ENCODE results near the gene G6PC1. TPM values are rescaled to one million over a fixed set of nuclear protein-coding genes. Genes with fewer than 3 reads are reported as not detected.
"Not testable (repeated sequence)": the region's sequence is repeated elsewhere in the genome, so short reads cannot be mapped to it uniquely, and the experiment has no call there.

The G6PC1 gene
- under 1 TPM in 3 of 12 donors, not detected in 9; 0.04 to 0.28 (median 0.16) TPM for polyA plus RNA-seq (ENCODE audit: insufficient read length in 12 of 12)
- long read RNA-seq, donor 1 = 0 reads
- long read RNA-seq, donor 2 = 0 reads
- long read RNA-seq, donor 3 = 0 reads
- long read RNA-seq, donor 4 = 0 reads
- long read RNA-seq, donor 5 = 0 reads
- long read RNA-seq, donor 6 = 0 reads
- long read RNA-seq, donor 7 = 0 reads
- long read RNA-seq, donor 8 = 0 reads
- long read RNA-seq, donor 9 = 0 reads
- long read RNA-seq, donor 10 = 0 reads
- long read RNA-seq, donor 11 = 0 reads

DNA sequence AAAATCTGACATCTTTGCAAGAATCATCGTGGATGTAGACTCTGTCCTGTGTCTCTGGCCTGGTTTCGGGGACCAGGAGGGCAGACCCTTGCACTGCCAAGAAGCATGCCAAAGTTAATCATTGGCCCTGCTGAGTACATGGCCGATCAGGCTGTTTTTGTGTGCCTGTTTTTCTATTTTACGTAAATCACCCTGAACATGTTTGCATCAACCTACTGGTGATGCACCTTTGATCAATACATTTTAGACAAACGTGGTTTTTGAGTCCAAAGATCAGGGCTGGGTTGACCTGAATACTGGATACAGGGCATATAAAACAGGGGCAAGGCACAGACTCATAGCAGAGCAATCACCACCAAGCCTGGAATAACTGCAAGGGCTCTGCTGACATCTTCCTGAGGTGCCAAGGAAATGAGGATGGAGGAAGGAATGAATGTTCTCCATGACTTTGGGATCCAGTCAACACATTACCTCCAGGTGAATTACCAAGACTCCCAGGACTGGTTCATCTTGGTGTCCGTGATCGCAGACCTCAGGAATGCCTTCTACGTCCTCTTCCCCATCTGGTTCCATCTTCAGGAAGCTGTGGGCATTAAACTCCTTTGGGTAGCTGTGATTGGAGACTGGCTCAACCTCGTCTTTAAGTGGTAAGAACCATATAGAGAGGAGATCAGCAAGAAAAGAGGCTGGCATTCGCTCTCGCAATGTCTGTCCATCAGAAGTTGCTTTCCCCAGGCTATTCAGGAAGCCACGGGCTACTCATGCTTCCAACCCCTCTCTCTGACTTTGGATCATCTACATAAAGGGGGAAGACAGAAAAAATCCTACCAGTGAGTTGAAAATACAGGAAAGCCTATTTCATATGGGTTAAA, at the start of gene G6PC1:
Gene G6PC1, plus strand, starts transcription at position 340 of the 872 bp plus-strand sequence. Its CDS starts 78 bp downstream, at position 418.
- DNase-seq = no peak

DNA sequence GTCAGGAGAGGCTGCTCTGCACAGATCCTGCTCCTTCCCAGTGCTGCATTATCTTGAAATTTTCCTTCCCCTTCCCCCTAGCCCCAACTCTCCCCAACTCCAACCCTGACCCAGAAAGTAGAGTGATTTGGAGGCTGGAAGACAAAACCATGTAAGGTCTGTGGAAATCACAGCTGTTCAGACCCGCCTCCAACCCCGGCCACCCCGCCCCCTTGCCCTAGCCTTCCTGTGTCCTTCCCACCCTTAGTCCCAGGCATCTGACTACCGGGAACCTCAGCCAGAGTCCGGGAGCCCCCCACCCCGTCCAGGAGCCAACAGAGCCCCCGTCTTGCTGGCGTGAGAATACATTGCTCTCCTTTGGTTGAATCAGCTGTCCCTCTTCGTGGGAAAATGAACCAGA, 49.6 kb upstream of the G6PC1 start, which contains the start of gene AOC3:
Gene AOC3, plus strand, starts transcription at position 246 of the 400 bp plus-strand sequence. Its CDS starts 145 bp downstream, at position 391.
- no peak for DNase-seq

- DNase-seq = not testable (repeated sequence)
Measured at GRCh38 chr17:42851371-42852240, 49.0 kb upstream of the G6PC1 start.

DNA sequence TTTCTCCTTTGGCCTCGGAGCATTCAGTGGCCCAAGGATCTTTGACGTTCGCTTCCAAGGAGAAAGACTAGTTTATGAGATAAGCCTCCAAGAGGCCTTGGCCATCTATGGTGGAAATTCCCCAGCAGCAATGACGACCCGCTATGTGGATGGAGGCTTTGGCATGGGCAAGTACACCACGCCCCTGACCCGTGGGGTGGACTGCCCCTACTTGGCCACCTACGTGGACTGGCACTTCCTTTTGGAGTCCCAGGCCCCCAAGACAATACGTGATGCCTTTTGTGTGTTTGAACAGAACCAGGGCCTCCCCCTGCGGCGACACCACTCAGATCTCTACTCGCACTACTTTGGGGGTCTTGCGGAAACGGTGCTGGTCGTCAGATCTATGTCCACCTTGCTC, 48.2 kb upstream of the G6PC1 start:
- DNase-seq = no peak

DNA sequence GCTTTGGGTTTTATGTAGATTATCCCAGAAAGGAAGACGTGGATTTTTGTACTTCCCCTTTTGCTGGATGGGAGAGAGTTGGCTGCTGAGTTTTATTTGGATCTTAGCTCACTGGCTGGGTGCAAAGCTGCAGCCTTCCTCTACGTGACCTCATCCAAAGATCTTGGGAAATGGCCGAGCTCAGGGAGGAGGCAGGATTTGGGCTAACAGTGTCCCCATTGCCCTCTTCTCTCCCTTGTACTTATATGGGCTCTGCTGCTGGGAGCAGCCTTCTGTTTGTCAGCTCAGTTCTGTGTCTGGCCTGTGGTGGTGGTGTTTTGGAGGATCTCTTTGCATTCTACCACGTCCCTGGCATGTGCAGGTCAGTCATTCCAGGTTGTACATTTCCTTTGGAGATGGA, 47.6 kb upstream of the G6PC1 start:
- no peak for DNase-seq

DNA sequence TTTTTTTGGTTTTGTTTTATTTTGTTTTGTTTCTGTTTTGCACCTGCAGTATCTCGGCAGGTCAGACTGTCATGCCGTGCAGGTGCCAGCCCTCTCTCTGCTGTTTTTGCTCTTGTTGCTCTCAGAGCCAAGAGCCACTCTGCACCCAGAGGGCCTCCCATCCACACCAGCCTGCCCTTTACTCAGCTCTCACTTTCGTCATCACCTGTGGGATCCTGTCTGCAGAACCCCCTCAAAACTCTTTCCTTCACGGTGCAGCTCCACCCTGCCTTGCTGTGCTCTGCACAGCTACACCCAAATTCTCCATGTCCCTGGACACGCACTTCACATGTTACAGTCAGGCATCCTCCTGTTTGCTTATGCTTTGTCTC, 47.0 kb upstream of the G6PC1 start:
- DNase-seq = no peak

DNA sequence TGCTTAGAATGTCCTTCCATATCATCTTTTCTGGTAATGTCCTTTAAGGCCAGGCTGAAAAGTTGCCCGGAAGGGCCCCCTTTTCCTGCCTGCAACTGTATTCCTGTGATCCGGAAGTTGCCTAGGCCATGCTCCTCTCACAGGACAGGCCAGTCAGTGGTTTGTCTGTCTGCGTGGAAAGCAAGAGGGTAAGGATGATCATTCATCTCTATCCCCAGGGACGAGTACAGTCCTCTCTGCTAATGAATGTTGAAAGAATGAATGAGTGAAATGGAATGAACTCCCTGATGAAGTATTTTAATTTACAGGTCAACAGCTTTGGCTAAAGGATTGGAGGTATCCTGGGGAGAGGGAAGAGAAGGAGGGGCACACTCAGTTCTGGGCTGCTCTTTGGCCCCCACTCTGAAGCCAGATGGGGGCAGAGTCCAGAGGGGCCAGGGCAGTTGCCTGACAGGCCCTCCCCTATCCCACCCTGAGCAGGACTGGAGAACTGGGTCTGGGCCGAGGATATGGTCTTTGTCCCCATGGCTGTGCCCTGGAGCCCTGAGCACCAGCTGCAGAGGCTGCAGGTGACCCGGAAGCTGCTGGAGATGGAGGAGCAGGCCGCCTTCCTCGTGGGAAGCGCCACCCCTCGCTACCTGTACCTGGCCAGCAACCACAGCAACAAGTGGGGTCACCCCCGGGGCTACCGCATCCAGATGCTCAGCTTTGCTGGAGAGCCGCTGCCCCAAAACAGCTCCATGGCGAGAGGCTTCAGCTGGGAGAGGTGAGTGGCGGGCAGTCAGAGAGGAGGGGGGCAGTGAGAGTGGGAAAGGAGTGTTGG, 46.4 kb upstream of the G6PC1 start:
- DNase-seq = no peak

DNA sequence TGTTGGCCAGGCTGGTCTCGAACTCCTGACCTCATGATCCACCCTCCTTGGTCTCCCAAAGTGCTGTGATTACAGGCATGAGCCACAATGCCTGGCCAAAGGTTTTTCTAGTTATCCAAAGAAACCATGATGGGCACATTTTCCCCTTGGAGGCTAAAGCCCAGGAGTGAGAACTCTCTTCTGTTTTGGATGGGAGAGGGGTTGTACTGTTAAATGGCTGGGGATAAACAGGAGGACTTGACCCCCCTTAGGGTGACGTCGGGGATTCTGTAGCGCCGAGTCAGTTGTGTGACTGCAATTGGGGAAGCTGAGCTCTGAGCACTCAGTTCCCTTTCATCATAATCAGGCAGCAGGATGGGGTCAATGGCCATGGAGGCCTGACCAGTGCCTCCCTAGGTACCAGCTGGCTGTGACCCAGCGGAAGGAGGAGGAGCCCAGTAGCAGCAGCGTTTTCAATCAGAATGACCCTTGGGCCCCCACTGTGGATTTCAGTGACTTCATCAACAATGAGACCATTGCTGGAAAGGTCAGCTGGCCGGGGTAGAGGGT, 45.5 kb upstream of the G6PC1 start:
- no peak for DNase-seq

GRCh38 chr17:42856093-42856492, 44.5 kb upstream of the G6PC1 start:
- not testable (repeated sequence) for DNase-seq

DNA sequence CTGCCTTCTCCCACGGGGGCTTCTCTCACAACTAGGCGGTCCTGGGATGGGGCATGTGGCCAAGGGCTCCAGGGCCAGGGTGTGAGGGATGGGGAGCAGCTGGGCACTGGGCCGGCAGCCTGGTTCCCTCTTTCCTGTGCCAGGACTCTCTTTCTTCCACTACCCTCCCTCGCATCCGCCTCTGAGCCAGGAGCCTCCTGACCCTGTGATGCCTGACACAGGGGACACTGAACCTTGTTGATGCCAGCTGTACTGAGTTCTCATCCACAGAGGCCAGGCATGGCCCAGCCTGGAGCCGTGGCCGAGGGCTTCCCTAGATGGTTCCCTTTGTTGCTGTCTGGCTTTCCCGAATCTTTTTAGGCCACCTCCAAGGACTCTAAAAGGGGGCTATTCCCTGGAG, 44.1 kb upstream of the G6PC1 start:
- not testable (repeated sequence) for DNase-seq

DNA sequence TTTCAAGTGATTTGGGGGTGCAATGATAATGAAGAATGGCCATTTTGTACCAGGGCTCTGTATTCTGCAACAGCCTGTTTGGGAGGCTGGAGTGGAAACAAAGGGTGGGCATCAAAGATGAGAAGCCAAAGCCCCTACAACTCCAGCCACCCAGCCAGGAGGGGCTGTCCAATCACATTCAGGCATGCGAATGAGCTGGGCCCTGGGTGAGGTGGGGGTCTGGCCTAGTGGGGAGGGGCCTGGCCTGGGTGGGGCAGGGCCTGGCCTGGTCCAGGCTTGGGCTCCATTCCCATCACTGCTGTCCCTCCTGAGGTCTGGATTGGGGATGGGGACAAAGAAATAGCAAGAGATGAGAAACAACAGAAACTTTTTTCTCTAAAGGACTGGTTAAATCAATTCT, 43.2 kb upstream of the G6PC1 start:
- no peak for DNase-seq

- no peak for DNase-seq
Measured at GRCh38 chr17:42865638-42866094, 34.9 kb upstream of the G6PC1 start.

- DNase-seq = no peak
Measured at GRCh38 chr17:42866216-42866615, 34.4 kb upstream of the G6PC1 start.

- DNase-seq = no peak
Measured at GRCh38 chr17:42866631-42867575, 33.7 kb upstream of the G6PC1 start.

DNA sequence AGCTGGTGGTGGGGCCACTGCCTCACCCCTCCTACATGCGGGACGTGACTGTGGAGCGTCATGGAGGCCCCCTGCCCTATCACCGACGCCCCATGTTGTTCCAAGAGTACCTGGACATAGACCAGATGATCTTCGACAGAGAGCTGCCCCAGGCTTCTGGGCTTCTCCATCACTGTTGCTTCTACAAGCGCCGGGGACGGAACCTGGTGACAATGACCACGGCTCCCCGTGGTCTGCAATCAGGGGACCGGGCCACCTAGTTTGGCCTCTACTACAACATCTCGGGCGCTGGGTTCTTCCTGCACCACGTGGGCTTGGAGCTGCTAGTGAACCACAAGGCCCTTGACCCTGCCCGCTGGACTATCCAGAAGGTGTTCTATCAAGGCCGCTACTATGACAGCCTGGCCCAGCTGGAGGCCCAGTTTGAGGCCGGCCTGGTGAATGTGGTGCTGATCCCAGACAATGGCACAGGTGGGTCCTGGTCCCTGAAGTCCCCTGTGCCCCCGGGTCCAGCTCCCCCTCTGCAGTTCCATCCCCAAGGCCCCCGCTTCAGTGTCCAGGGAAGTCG, 32.8 kb upstream of the G6PC1 start:
- DNase-seq = not testable (repeated sequence)

DNA sequence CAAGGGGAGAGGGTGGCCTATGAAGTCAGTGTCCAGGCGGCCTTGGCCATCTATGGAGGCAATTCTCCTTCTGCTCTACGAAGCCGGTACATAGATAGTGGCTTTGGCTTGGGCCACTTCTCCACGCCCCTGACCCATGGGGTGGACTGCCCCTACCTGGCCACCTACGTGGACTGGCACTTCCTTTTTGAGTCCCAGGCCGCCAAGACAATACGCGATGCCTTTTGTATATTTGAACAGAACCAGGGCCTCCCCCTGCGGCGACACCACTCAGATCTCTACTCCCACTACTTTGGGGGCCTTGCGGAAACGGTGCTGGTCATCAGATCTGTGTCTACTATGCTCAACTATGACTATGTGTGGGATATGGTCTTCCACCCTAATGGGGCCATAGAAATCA, 32.3 kb upstream of the G6PC1 start:
- no peak for DNase-seq

DNA sequence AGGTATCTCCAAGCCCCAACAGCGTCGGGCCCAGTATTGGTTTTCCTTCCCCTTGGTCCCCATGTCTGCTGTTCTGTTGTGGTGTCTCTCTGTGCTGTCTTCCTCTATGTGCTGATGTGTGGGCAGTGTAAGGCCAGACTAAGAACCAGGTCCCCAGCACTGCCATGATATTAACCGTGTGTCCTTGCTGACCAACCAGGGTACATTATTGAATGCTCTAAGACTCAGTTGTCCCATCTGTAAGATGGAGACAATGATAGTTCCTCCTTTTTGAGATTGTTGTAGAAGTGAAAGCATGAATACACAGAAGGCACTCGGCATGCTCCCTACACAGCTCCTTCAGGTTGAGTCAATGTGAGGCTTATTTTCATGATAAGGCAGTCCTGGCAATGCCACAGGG, 29.0 kb upstream of the G6PC1 start:
- DNase-seq = no peak

DNA sequence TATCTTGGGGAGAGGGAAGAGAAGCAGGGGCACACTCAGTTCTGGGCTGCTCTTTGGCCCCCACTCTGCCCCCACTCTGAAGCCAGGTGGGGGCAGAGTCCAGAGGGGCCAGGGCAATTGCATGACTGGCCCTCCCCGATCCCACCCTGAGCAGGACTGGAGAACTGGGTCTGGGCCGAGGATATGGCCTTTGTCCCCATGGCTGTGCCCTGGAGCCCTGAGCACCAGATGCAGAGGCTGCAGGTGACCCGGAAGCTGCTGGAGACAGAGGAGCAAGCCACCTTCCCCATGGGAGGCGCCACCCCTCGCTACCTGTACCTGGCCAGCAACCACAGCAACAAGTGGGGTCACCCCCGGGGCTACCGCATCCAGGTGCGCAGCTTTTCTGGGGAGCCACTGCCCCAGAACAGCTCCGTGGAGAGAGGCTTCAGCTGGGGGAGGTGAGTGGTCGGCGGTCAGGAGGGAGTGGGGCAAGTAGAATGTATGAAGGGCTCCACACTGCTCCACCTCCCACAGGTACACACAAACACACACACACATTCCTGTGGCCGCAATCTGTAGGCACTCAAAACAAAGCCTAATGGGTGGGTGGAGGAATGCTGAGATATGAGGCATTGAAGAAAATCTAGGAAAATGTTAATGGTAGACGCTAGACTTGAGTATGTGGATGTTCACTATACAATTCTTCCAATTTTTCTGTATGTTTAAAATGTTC, 28.2 kb upstream of the G6PC1 start:
- no peak for DNase-seq

GRCh38 chr17:42873315-42873714, 27.3 kb upstream of the G6PC1 start:
- no peak for DNase-seq
